Heart left ventricle (tissue), 16 donors: ENCODE results near the gene PANK1. TPM values are rescaled to one million over a fixed set of nuclear protein-coding genes. Genes with fewer than 3 reads are reported as not detected.

Source experiments
- ATAC-seq, 4 donors: fragments of 200-7000 bp; cut with Tn5 transposase; one replicate each; pipeline ENCODE4 v1.9.1; 2020 to 2022; ENCODE audit warnings: moderate library complexity in 4 of 4, mild to moderate bottlenecking in 3 of 4, moderate number of reproducible peaks in 1 of 4
- DNase-seq, 5 donors: peaks; one replicate each; pipeline ENCODE4 v3.0.0-alpha.2; 2020
- H3K27ac ChIP-seq, 12 donors: fragments of 200-600 bp; sonication (generic) in 4 of 12; one replicate each; pipeline versions ENCODE4 v1.5.0 to v1.8.0; 2016 to 2022; ENCODE audit warnings: mild to moderate bottlenecking in 2 of 12
- H3K27me3 ChIP-seq, 9 donors: fragments of 200-600 bp; sonication (generic) in 2 of 9; one replicate each; pipeline versions ENCODE4 v1.5.1 to v1.8.0; 2016 to 2022; ENCODE audit warnings: mild to moderate bottlenecking in 3 of 9
- H3K36me3 ChIP-seq, 9 donors: fragments of 200-600 bp; sonication (generic) in 2 of 9; one replicate each; pipeline versions ENCODE4 v1.5.0 to v1.8.0; 2018 to 2022; ENCODE audit warnings: mild to moderate bottlenecking in 2 of 9
- H3K4me1 ChIP-seq, 12 donors: fragments of 200-600 bp; sonication (generic) in 4 of 12; one replicate each; pipeline versions ENCODE4 v1.5.0 to v1.8.0; 2016 to 2022; ENCODE audit warnings: mild to moderate bottlenecking in 3 of 12
- H3K4me3 ChIP-seq, 12 donors: fragments of 200-600 bp; sonication (generic) in 4 of 12; one replicate each; pipeline versions ENCODE4 v1.5.0 to v1.8.0; 2017 to 2022; ENCODE audit warnings: mild to moderate bottlenecking in 9 of 12, moderate library complexity in 4 of 12
- H3K9me3 ChIP-seq, 12 donors: fragments of 200-600 bp; sonication (generic) in 4 of 12; one replicate each; pipeline versions ENCODE4 v1.5.0 to v1.8.0; 2016 to 2022; ENCODE audit warnings: mild to moderate bottlenecking in 1 of 12
- POLR2A ChIP-seq, 2 donors: fragments of 450-650 bp; IDR thresholded peaks; one replicate each; pipeline ENCODE4 v1.6.1; 2017; ENCODE audit warnings: antibody characterized with exemption in 2 of 2, mild to moderate bottlenecking in 2 of 2, moderate library complexity in 2 of 2
- WGBS, 4 donors: extraction: QIAGEN DNeasy Blood & Tissue Kit in 2 of 4; methylation state at CpG; one replicate each; pipeline versions ENCODE4 v1.1.5 to v1.1.7; 2013 to 2018; 5-methylcytosine and 5-hydroxymethylcytosine counted together
- intact Hi-C, 10 donors: fragments of 100-400 bp; cut with DNase I; formaldehyde crosslinking; loops; one replicate each; pipeline versions ENCODE4 v1.11.1 to v1.14.2; 2022
- polyA plus RNA-seq, 2 donors: library from polyadenylated mRNA; stranded (reverse); fragments of 200-250 nt; gene quantifications; one replicate each; pipeline ENCODE4 v1.2.3, GENCODE V29; 2013
- total RNA-seq, 9 donors: library from RNA; depleted of rRNA in 2 of 9; stranded (reverse); fragments of >200 nt in 2 of 9; fragmentation: NEBNext Ultra II Directional in 3 of 9; extraction: Animal tissue kit (Norgen Biotek cat#: 25700) in 3 of 9; gene quantifications; one replicate each; pipeline versions ENCODE4 v1.1.0 to v1.2.4, GENCODE V29; 2016 to 2023
- TF ChIP-seq, protein P1 (sequence below), 12 donors: fragments of 200-600 bp; sonication (generic) in 4 of 12; IDR thresholded peaks; one replicate each; pipeline versions ENCODE4 v1.5.0 to v1.8.0; 2018 to 2022; ENCODE audit warnings: antibody characterized with exemption in 12 of 12, mild to moderate bottlenecking in 5 of 12
- donor health status: ischemic (EF 13 %, LVEDD 7.1; RV severe dilation, severe dysfunction).
- donor health status: healthy with polysubstance abuse.
- donor health status: DM: no; HTN: yes; CAD: no.
- donor health status: DM: no; HTN: no; CAD: no.
- donor health status: ischemic (EF 25% LVEDD 6.9; RV normal size, moderate dysfunction).
- donor health status: ischemic (EF 25% LVEDD 5.7; RV mildly dilated, moderate dysfunction).
- donor health status: healthy.
- donor health status: DM: yes; HTN: yes; CAD: no.
- donor health status: ischemic (EF 35%, LVEDD 5.7; RV mildly dilated, moderate dysfunction).
- donor health status: nonischemic (EF 11% LVEDD 7.7; RV severe dilation, severe dysfunction).
- donor health status: DM: yes; HTN: yes; CAD: no.
- donor health status: PGD.
- donor health status: ischemic (EF 29% LVEDD 5.4; RV normal size, mild dysfunction).
- donor health status: nonischemic (EF 23%, LVEDD 6.1; RV moderate dilation, normal function).

The PANK1 gene
- total and polyA plus RNA-seq, 11 donors: 3.6 to 24.7 (median 17.4) TPM

DNA sequence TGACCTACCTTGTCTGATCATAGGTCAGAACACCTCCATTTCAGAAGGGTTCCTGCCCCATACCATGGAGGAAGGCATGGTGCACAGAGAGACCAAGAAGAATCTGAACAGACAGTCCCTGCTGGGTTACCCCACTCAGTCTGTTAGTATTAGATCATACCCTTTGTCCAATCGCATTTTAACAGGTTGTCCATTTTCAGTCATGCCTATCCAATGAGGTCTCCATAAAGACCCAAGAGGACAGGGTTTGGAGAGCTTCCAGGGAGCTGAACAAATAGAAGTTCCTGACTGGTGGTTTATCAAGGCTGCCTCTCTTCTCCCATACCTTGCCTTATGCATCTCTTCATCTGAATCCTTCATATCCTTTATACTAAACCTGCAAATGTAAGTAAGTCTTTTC lies 88.4 kb downstream of the PANK1 start:
- Histone ChIP-seq H3K36me3 (no peaks in the 10 kb centered on the region), H3K4me1 (peaks cover 0 to 6% (median 0%) of the 10 kb centered on the region in 12 donors), H3K9me3 (no peaks in the 10 kb centered on the region), H3K4me3 (no peak overlapping the region), H3K27ac (no peak overlapping the region), H3K27me3 (no peaks in the 10 kb centered on the region)
- DNase-seq: no peak
- TF ChIP-seq POLR2A (IDR thresholded peaks at IDR 0.05): no peak
- TF ChIP-seq, protein P1, sequence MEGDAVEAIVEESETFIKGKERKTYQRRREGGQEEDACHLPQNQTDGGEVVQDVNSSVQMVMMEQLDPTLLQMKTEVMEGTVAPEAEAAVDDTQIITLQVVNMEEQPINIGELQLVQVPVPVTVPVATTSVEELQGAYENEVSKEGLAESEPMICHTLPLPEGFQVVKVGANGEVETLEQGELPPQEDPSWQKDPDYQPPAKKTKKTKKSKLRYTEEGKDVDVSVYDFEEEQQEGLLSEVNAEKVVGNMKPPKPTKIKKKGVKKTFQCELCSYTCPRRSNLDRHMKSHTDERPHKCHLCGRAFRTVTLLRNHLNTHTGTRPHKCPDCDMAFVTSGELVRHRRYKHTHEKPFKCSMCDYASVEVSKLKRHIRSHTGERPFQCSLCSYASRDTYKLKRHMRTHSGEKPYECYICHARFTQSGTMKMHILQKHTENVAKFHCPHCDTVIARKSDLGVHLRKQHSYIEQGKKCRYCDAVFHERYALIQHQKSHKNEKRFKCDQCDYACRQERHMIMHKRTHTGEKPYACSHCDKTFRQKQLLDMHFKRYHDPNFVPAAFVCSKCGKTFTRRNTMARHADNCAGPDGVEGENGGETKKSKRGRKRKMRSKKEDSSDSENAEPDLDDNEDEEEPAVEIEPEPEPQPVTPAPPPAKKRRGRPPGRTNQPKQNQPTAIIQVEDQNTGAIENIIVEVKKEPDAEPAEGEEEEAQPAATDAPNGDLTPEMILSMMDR (IDR thresholded peaks at IDR 0.05): no peak
- peak in 1 of 4 donors; percentile 24 for ATAC-seq
- WGBS, 4 donors: 76 to 89% (median 83%) methylated on average over 1 of the region's 1 CpG
- intact Hi-C loops: loop anchor here in 4 of 10 donors (2.0 to 10.0 kb wide), 3 partner anchors 82 to 134 kb away; no protein-coding TSS in a partner anchor

GRCh38 chr10:89555688-89556445 lies 89.2 kb downstream of the PANK1 start:
- Histone ChIP-seq H3K36me3 (no peaks in the 10 kb centered on the region), H3K27me3 (no peaks in the 10 kb centered on the region), H3K4me3 (no peak overlapping the region), H3K9me3 (no peaks in the 10 kb centered on the region), H3K27ac (no peak overlapping the region), H3K4me1 (peaks cover 0 to 6% (median 0%) of the 10 kb centered on the region in 12 donors)
- WGBS, 4 donors: 74 to 81% (median 78%) methylated on average over 7 of the region's 7 CpGs
- DNase-seq (peak in 1 of 5 donors; percentile 31), ATAC-seq (peak; percentile 70 to 85 (median 80))
- TF ChIP-seq, protein P1 (IDR thresholded peaks at IDR 0.05): peak in 9 of 12 donors; percentile 17 to 50 (median 35)
- no peak for TF ChIP-seq POLR2A (IDR thresholded peaks at IDR 0.05)
- intact Hi-C loops: loop anchor here in 6 of 10 donors (2.0 to 10.0 kb wide), 3 partner anchors 81 to 133 kb away; no protein-coding TSS in a partner anchor

DNA sequence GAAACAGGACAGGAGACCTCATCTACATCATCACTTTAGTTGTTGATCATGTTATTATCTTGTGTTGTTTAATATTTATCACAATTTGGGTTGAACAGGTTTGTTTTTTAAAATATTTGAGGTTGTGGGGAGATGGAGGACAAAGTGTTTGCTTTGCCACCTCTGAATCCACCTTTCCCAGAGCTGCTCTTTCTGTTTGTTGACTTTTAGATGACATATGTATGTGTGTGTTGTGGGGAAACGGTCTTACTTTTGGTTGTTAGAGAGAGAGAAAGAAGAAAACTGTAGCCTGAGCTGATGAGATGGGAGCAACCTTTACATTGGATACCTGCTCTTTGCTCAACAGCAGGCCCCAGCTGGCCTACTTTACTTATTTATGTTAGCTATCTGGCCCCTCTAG lies 90.6 kb downstream of the PANK1 start:
- no peaks in the 10 kb centered on the region for H3K27me3 ChIP-seq
- no peak for TF ChIP-seq POLR2A (IDR thresholded peaks at IDR 0.05)
- TF ChIP-seq, protein P1 (IDR thresholded peaks at IDR 0.05): no peak
- no peak for DNase-seq
- peaks cover 0 to 6% (median 0%) of the 10 kb centered on the region in 12 donors for H3K4me1 ChIP-seq
- no peak overlapping the region for H3K4me3 ChIP-seq
- intact Hi-C loops: loop anchor here in 4 of 10 donors (2.0 to 10.0 kb wide), 3 partner anchors 77 to 128 kb away; no protein-coding TSS in a partner anchor
- no peak overlapping the region for H3K27ac ChIP-seq
- H3K36me3 ChIP-seq: no peaks in the 10 kb centered on the region
- WGBS, 4 donors: 86 to 98% (median 91%) methylated on average over 1 of the region's 1 CpG
- no peak for ATAC-seq
- no peaks in the 10 kb centered on the region for H3K9me3 ChIP-seq

DNA sequence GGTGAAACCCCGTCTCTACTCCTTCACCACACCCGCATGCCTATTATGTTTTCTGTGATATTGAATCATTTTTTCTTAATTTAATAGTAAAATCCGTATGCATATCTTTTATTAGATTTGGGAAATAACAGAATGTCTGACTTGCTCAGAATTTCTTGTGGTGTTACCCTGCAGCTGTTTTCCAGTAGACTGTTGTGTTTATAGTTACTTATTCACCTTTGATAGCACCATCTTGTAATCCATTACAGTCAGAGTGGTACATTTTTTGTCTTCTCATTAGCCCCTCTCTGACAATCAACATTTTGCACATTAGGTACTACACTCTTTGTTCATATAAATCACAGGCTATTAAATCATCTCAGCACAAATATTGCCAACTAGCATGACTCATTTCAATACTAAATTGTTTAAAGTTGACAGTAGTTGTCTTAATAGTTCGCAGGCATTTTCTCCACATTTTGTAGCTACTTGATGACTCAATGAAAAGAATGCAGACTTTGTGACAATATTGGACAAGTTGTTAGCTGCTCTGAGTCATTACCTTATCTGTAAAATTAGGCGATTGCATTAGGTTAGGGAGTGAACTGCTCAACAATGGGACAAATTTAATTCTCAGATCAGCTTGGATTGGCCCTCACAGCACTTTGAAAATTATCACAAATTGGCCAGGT lies 91.8 kb downstream of the PANK1 start:
- Histone ChIP-seq H3K36me3 (no peaks in the 10 kb centered on the region), H3K27ac (peak overlapping the region in 1 of 12 donors; percentile 13), H3K4me1 (peaks cover 0 to 8% (median 0%) of the 10 kb centered on the region in 12 donors), H3K9me3 (no peaks in the 10 kb centered on the region), H3K27me3 (no peaks in the 10 kb centered on the region), H3K4me3 (no peak overlapping the region)
- TF ChIP-seq POLR2A (IDR thresholded peaks at IDR 0.05): no peak
- TF ChIP-seq, protein P1 (IDR thresholded peaks at IDR 0.05): no peak
- intact Hi-C loops: loop anchor here in 3 of 10 donors (5.0 to 10.0 kb wide), 2 partner anchors 76 to 78 kb away; no protein-coding TSS in a partner anchor
- ATAC-seq (peak in 3 of 4 donors; percentile 36 to 84 (median 64)), DNase-seq (no peak)
- 77 to 81% (median 79%) methylated on average over 5 of the region's 5 CpGs for WGBS, 4 donors
